Measurements from ENCODE around the gene FZD4. TPM values are rescaled to one million over a fixed set of nuclear protein-coding genes. Genes with fewer than 3 reads are reported as not detected.
"Not testable (repeated sequence)": the region's sequence is repeated elsewhere in the genome, so short reads cannot be mapped to it uniquely, and the experiment has no call there.

FZD4 gene
- total RNA-seq, 1 experiment from 2014 or later, result 1.8 TPM

DNA sequence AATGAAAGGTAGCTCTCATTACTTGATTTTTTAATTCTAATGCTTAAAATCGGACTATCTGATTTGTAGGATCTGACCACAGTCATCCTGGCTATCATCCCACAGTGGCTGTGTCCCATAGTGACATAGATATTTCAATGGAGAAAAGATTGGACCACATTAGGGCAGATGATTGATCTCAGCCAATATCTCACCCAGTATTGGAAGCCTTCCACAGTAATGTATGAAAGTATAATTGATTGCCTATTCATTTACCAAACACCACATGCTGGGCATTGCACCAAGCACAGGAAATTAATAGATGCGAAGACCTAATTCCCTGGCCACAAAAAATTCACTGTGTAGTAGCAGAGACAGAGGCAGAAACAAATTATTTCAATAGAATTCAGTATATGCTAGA lies 37.6 kb downstream of the FZD4 start:
- H3K27me3 ChIP-seq (ENCODE audit: low read length), result no peaks in the 10 kb centered on the region
- no peaks in the 10 kb centered on the region for H3K36me3 ChIP-seq (ENCODE audit: insufficient read depth, low read length)
- peaks cover 7% of the 10 kb centered on the region; the same call in 1 of the 2 replicates for H4K20me1 ChIP-seq (ENCODE audit: insufficient read depth, low read depth, low read length)
- H3K9me2 ChIP-seq (replicated peaks; ENCODE audit: insufficient read depth, low read length), result no peaks in the 10 kb centered on the region
- H2AFZ ChIP-seq (ENCODE audit: low read length), result no peak overlapping the region
- H3K9me3 ChIP-seq (ENCODE audit: low read length), result no peaks in the 10 kb centered on the region
- no peak overlapping the region for H3K9ac ChIP-seq (ENCODE audit: low read length)
- H3K27ac ChIP-seq (ENCODE audit: low read length), result no peak overlapping the region
- no peaks in the 10 kb centered on the region for H3K4me1 ChIP-seq (ENCODE audit: low read length)
- no peaks in the 10 kb centered on the region for H3K79me2 ChIP-seq (ENCODE audit: low read length)
- DNase-seq, result no peak
- no peak overlapping the region for H3K4me3 ChIP-seq (ENCODE audit: low read length)
- no peak overlapping the region for H3K4me2 ChIP-seq (ENCODE audit: low read depth, low read length, poor library complexity, severe bottlenecking)

DNA sequence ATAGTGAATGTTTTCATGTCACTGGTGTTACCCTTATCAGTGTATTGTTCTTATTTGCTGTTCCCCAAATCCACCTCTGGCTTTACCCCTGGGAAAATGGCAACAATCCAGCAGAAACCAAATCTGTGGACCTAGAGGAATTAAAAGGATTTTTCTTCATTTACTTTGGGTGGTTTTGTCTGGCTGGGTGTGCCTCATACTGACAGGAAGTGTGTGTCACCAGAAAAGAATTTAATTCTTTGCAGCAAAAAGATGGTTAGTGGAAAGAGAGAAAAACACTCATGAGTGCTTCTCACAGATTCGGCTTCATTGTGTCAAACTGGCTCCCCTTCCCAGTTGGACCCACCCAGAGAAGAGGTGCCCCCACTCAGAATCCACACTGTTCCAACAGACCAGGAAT lies 38.9 kb downstream of the FZD4 start:
- H3K27me3 ChIP-seq (ENCODE audit: low read length), result no peaks in the 10 kb centered on the region
- H4K20me1 ChIP-seq (ENCODE audit: insufficient read depth, low read depth, low read length), result peaks cover 7% of the 10 kb centered on the region; the same call in 1 of the 2 replicates
- H3K79me2 ChIP-seq (ENCODE audit: low read length), result no peaks in the 10 kb centered on the region
- no peaks in the 10 kb centered on the region for H3K9me3 ChIP-seq (ENCODE audit: low read length)
- H3K9me2 ChIP-seq (replicated peaks; ENCODE audit: insufficient read depth, low read length), result no peaks in the 10 kb centered on the region
- H3K27ac ChIP-seq (ENCODE audit: low read length), result no peak overlapping the region
- DNase-seq, result no peak
- no peaks in the 10 kb centered on the region for H3K36me3 ChIP-seq (ENCODE audit: insufficient read depth, low read length)
- H3K4me2 ChIP-seq (ENCODE audit: low read depth, low read length, poor library complexity, severe bottlenecking), result no peak overlapping the region
- H3K4me3 ChIP-seq (ENCODE audit: low read length), result no peak overlapping the region
- H2AFZ ChIP-seq (ENCODE audit: low read length), result no peak overlapping the region
- H3K9ac ChIP-seq (ENCODE audit: low read length), result no peak overlapping the region
- no peaks in the 10 kb centered on the region for H3K4me1 ChIP-seq (ENCODE audit: low read length)

DNA sequence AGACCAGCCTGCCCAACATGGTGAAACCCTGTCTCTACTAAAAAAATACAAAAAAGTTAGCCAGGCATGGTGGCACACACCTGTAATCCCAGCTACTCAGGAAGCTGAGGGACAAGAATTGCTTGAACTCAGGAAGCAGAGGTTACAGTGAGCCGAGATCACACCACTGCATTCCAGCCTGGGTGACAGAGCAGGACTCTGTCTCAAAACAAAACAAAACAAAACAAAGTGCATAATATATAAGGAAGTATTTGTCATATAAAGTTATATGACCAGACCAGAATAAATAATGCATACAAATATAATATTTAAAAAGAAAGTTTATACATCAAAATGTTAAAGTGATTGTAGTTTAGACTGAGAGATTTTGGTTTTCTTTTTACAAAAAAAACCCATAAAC lies 39.3 kb downstream of the FZD4 start:
- not testable (repeated sequence) for H3K36me3 ChIP-seq (ENCODE audit: insufficient read depth, low read length); H3K4me1 ChIP-seq (ENCODE audit: low read length); H3K9me3 ChIP-seq (ENCODE audit: low read length); H3K4me3 ChIP-seq (ENCODE audit: low read length); H3K79me2 ChIP-seq (ENCODE audit: low read length); DNase-seq; H4K20me1 ChIP-seq (ENCODE audit: insufficient read depth, low read depth, low read length); H3K9me2 ChIP-seq (replicated peaks; ENCODE audit: insufficient read depth, low read length); H2AFZ ChIP-seq (ENCODE audit: low read length); H3K27me3 ChIP-seq (ENCODE audit: low read length); H3K27ac ChIP-seq (ENCODE audit: low read length); H3K4me2 ChIP-seq (ENCODE audit: low read depth, low read length, poor library complexity, severe bottlenecking); H3K9ac ChIP-seq (ENCODE audit: low read length)

DNA sequence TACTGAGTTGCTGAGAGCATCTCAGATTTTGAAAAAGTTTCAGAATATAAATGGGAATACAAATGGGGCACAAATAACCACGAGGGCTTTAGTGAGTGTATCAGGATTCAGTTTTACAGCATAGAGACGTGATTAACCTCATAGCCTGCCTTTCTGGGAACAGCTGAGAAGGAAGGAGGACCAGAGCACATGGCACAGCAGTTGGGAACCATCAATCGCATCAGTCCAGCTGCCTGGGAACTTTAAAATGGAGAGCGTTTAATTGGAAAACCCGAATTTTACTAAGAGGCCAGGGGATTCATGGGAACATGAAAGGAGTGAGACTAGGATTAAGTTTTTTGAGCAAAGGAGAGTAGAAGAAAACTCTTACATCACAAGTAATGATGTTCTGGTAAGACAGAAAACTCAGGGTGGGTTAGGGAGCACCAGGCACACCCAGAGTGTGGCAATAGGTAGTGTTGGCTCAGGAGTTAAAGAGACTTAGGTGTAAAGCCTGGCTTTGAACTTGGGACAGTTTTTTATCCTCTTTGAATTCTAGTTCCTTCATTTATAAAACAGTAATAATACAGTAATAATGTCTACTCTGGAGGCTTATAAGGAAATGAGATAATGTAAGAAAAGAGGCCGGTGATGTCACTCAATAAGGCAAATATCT lies 40.2 kb downstream of the FZD4 start:
- Histone ChIP-seq H3K9me2 (replicated peaks; ENCODE audit: insufficient read depth, low read length) (no peaks in the 10 kb centered on the region), H2AFZ (ENCODE audit: low read length) (no peak overlapping the region), H3K4me3 (ENCODE audit: low read length) (no peak overlapping the region), H3K4me1 (ENCODE audit: low read length) (no peaks in the 10 kb centered on the region), H3K4me2 (ENCODE audit: low read depth, low read length, poor library complexity, severe bottlenecking) (no peak overlapping the region), H3K27ac (ENCODE audit: low read length) (no peak overlapping the region), H3K79me2 (ENCODE audit: low read length) (no peaks in the 10 kb centered on the region), H4K20me1 (ENCODE audit: insufficient read depth, low read depth, low read length) (peaks cover 4% of the 10 kb centered on the region; the same call in 1 of the 2 replicates), H3K36me3 (ENCODE audit: insufficient read depth, low read length) (no peaks in the 10 kb centered on the region), H3K9me3 (ENCODE audit: low read length) (no peaks in the 10 kb centered on the region), H3K27me3 (ENCODE audit: low read length) (no peaks in the 10 kb centered on the region), H3K9ac (ENCODE audit: low read length) (no peak overlapping the region)
- no peak for DNase-seq

DNA sequence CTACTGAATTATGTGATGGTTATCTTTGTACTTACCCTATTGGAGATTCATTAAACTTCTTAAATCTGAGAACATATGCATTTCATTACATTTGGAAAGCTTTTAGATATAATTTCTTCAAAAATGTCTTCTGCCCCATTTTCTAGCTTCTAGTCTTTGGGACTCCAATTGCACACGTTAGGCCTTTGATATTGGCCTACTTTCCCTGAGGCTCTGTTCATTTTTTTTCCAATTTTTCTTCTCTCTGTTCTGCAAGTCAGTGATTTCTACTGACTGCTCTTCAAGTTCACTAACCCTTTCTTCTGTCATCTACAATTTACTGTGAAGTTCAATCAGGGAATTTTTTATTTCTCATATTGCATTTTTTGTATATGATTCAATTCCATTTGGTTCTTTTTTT lies 43.0 kb downstream of the FZD4 start:
- Histone ChIP-seq H3K79me2 (ENCODE audit: low read length) (no peaks in the 10 kb centered on the region), H3K4me1 (ENCODE audit: low read length) (no peaks in the 10 kb centered on the region), H3K4me3 (ENCODE audit: low read length) (no peak overlapping the region), H2AFZ (ENCODE audit: low read length) (no peak overlapping the region), H3K9me2 (replicated peaks; ENCODE audit: insufficient read depth, low read length) (no peaks in the 10 kb centered on the region), H3K4me2 (ENCODE audit: low read depth, low read length, poor library complexity, severe bottlenecking) (no peak overlapping the region), H4K20me1 (ENCODE audit: insufficient read depth, low read depth, low read length) (no peaks in the 10 kb centered on the region), H3K36me3 (ENCODE audit: insufficient read depth, low read length) (no peaks in the 10 kb centered on the region), H3K27ac (ENCODE audit: low read length) (no peak overlapping the region), H3K27me3 (ENCODE audit: low read length) (no peaks in the 10 kb centered on the region), H3K9ac (ENCODE audit: low read length) (no peak overlapping the region), H3K9me3 (ENCODE audit: low read length) (no peaks in the 10 kb centered on the region)
- DNase-seq, result no peak

DNA sequence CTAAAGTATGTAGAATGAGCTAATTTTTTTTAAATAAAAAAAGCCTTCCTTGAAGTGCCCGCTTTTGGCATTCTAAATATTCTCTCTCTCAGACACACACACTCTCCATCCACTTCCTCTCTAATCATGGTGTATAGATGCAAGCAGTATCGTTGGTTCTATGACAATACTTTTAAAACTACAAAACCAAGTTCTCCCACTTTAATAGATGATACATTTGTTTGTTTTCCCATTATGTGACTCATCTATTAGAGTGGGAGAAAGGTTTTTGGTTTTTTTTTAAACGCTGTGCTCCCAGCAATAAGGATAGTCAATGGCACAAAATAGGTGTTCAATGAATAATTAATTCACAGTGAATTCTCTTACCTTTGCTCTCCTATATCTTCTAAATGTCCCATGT lies 44.6 kb downstream of the FZD4 start:
- no peak overlapping the region for H3K27ac ChIP-seq (ENCODE audit: low read length)
- no peaks in the 10 kb centered on the region for H3K9me3 ChIP-seq (ENCODE audit: low read length)
- no peak overlapping the region for H3K4me2 ChIP-seq (ENCODE audit: low read depth, low read length, poor library complexity, severe bottlenecking)
- DNase-seq, result no peak
- H3K79me2 ChIP-seq (ENCODE audit: low read length), result no peaks in the 10 kb centered on the region
- H3K27me3 ChIP-seq (ENCODE audit: low read length), result no peaks in the 10 kb centered on the region
- H3K4me3 ChIP-seq (ENCODE audit: low read length), result no peak overlapping the region
- no peaks in the 10 kb centered on the region for H4K20me1 ChIP-seq (ENCODE audit: insufficient read depth, low read depth, low read length)
- H3K9ac ChIP-seq (ENCODE audit: low read length), result no peak overlapping the region
- H3K4me1 ChIP-seq (ENCODE audit: low read length), result no peaks in the 10 kb centered on the region
- H2AFZ ChIP-seq (ENCODE audit: low read length), result no peak overlapping the region
- H3K36me3 ChIP-seq (ENCODE audit: insufficient read depth, low read length), result no peaks in the 10 kb centered on the region
- no peaks in the 10 kb centered on the region for H3K9me2 ChIP-seq (replicated peaks; ENCODE audit: insufficient read depth, low read length)

DNA sequence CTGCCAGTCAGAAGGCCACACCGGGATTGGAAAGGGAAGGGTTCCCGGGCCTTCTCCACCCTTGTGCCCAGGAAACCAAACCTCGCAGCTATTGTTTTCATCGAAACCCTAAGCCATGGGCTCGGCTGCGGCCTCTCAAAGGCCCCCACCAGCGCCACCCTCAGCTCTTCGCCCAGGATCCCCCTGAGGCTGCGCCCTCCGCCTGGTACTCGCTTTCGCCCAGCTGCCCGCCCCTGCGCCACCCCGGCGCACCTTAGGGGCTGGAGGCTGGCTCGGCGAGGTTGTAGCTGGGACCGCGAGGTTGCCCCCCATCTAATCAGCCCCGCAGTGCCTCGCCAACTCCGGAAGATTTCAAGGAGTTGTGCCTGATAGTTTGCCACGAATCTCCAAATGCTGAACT lies 49.0 kb downstream of the FZD4 start:
- no peaks in the 10 kb centered on the region for H3K4me1 ChIP-seq (ENCODE audit: low read length)
- H3K79me2 ChIP-seq (ENCODE audit: low read length), result no peaks in the 10 kb centered on the region
- no peak overlapping the region for H3K9ac ChIP-seq (ENCODE audit: low read length)
- H2AFZ ChIP-seq (ENCODE audit: low read length), result no peak overlapping the region
- H3K36me3 ChIP-seq (ENCODE audit: insufficient read depth, low read length), result no peaks in the 10 kb centered on the region
- no peak overlapping the region for H3K27ac ChIP-seq (ENCODE audit: low read length)
- no peaks in the 10 kb centered on the region for H3K9me2 ChIP-seq (replicated peaks; ENCODE audit: insufficient read depth, low read length)
- H3K9me3 ChIP-seq (ENCODE audit: low read length), result no peaks in the 10 kb centered on the region
- no peaks in the 10 kb centered on the region for H4K20me1 ChIP-seq (ENCODE audit: insufficient read depth, low read depth, low read length)
- H3K4me2 ChIP-seq (ENCODE audit: low read depth, low read length, poor library complexity, severe bottlenecking), result no peak overlapping the region
- H3K27me3 ChIP-seq (ENCODE audit: low read length), result no peaks in the 10 kb centered on the region
- DNase-seq, result no peak
- no peak overlapping the region for H3K4me3 ChIP-seq (ENCODE audit: low read length)

DNA sequence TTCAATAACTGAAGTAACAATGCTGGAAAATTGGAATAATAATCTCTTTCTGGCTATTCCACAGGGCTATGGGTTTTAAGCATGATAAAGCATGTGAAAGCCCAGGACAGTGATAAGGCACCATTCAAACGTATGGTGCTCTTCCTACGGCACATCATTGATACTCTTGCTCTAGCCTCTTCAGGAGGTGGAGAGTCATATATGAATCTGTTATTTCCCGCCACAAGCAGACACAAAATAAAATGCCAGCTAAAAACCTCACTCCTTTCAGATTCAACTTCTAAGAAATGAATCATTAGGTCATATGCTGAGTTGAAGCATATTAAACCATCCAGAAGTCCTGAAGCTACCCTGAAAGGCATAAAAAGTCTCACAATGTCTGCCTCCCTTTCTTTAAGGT lies 49.9 kb downstream of the FZD4 start:
- DNase-seq, result no peak
- Histone ChIP-seq H3K27me3 (ENCODE audit: low read length) (peaks cover under 1% of the 10 kb centered on the region; the same call in 1 of the 2 replicates), H3K27ac (ENCODE audit: low read length) (no peak overlapping the region), H3K36me3 (ENCODE audit: insufficient read depth, low read length) (no peaks in the 10 kb centered on the region), H3K9ac (ENCODE audit: low read length) (no peak overlapping the region), H2AFZ (ENCODE audit: low read length) (no peak overlapping the region), H3K4me1 (ENCODE audit: low read length) (no peaks in the 10 kb centered on the region), H3K9me3 (ENCODE audit: low read length) (no peaks in the 10 kb centered on the region), H3K4me2 (ENCODE audit: low read depth, low read length, poor library complexity, severe bottlenecking) (no peak overlapping the region), H3K4me3 (ENCODE audit: low read length) (no peak overlapping the region), H4K20me1 (ENCODE audit: insufficient read depth, low read depth, low read length) (no peaks in the 10 kb centered on the region), H3K9me2 (replicated peaks; ENCODE audit: insufficient read depth, low read length) (no peaks in the 10 kb centered on the region), H3K79me2 (ENCODE audit: low read length) (no peaks in the 10 kb centered on the region)

Data from Karpas-422 (cell line).